Mucosa of descending colon (tissue), 3 donors: ENCODE data around the gene NUDT3. TPM values are rescaled to one million over a fixed set of nuclear protein-coding genes. Genes with fewer than 3 reads are reported as not detected.

Source experiments
- ATAC-seq: fragments of 200-7000 bp; cut with Tn5 transposase; one replicate; pipeline ENCODE4 v1.9.1; 2020; ENCODE audit warnings: mild to moderate bottlenecking, moderate library complexity
- DNase-seq, 3 donors: peaks; one replicate each; pipeline ENCODE4 v3.0.0-alpha.2; 2020
- H3K36me3 ChIP-seq: fragments of 200-600 bp; one replicate; pipeline ENCODE4 v1.8.0; 2021; ENCODE audit warnings: low read depth, mild to moderate bottlenecking
- H3K4me1 ChIP-seq: fragments of 200-600 bp; one replicate; pipeline ENCODE4 v1.8.0; 2021; ENCODE audit warnings: low read depth, mild to moderate bottlenecking
- H3K4me3 ChIP-seq: fragments of 200-600 bp; one replicate; pipeline ENCODE4 v1.8.0; 2021; ENCODE audit warnings: mild to moderate bottlenecking
- H3K9me3 ChIP-seq: fragments of 200-600 bp; one replicate; pipeline ENCODE4 v1.8.0; 2021; ENCODE audit warnings: mild to moderate bottlenecking
- CTCF ChIP-seq: fragments of 200-600 bp; IDR thresholded peaks from one replicate; pipeline ENCODE4 v1.8.0; 2022; ENCODE audit warnings: antibody characterized with exemption, mild to moderate bottlenecking
- intact Hi-C, 2 donors: fragments of 100-400 bp; cut with DNase I in 1 of 2; cut with micrococcal nuclease in 1 of 2; formaldehyde crosslinking; loops; one replicate each; pipeline versions ENCODE4 v1.11.0 to v1.11.1; 2022; cut with DNase I, micrococcal nuclease
- total RNA-seq, 3 donors: library from RNA; stranded (reverse); fragmentation: NEBNext Ultra II Directional in 2 of 3; extraction: Animal tissue kit (Norgen Biotek cat#: 25700) in 2 of 3; gene quantifications; one replicate each; pipeline versions ENCODE4 v1.2.1 to v1.2.4, GENCODE V29; 2021 to 2023
- donor health status: DM: no; HTN: no; CAD: no; lungs with moderate emphysema.
- donor health status: DM: no; HTN: no; CAD: no.
- donor health status: DM: no; HTN: yes; CAD: no.

The NUDT3 gene
- total RNA-seq, 3 donors from 2014 or later: 19.1 to 48.7 (median 26.7) TPM

- no peak for DNase-seq
- peaks cover 15% of the 10 kb centered on the region for H3K4me1 ChIP-seq
- intact Hi-C loops: no loop called here
- H3K36me3 ChIP-seq: no peaks in the 10 kb centered on the region
- TF ChIP-seq CTCF: no peak
- ATAC-seq: peak; percentile 89
- no peak overlapping the region for H3K4me3 ChIP-seq
- no peaks in the 10 kb centered on the region for H3K9me3 ChIP-seq
Measured at GRCh38 chr6:34386316-34387137, 5.9 kb downstream of the NUDT3 start.

GRCh38 chr6:34385793-34386195 is 6.7 kb downstream of the NUDT3 start:
- no peak for DNase-seq
- TF ChIP-seq CTCF: no peak
- intact Hi-C loops: no loop called here
- H3K36me3 ChIP-seq: no peaks in the 10 kb centered on the region
- no peak for ATAC-seq
- peaks cover 9% of the 10 kb centered on the region for H3K4me1 ChIP-seq
- no peaks in the 10 kb centered on the region for H3K9me3 ChIP-seq
- no peak overlapping the region for H3K4me3 ChIP-seq

GRCh38 chr6:34384321-34385153 is 7.9 kb downstream of the NUDT3 start:
- ATAC-seq (no peak), DNase-seq (no peak)
- H3K36me3 ChIP-seq: no peaks in the 10 kb centered on the region
- H3K4me1 ChIP-seq: peaks cover 8% of the 10 kb centered on the region
- no peak for TF ChIP-seq CTCF
- intact Hi-C loops: no loop called here
- no peak overlapping the region for H3K4me3 ChIP-seq
- H3K9me3 ChIP-seq: no peaks in the 10 kb centered on the region

- Histone ChIP-seq H3K4me3 (no peak overlapping the region), H3K36me3 (no peaks in the 10 kb centered on the region), H3K9me3 (no peaks in the 10 kb centered on the region), H3K4me1 (peaks cover 8% of the 10 kb centered on the region)
- intact Hi-C loops: no loop called here
- ATAC-seq: no peak
- TF ChIP-seq CTCF: no peak
- no peak for DNase-seq
Measured at GRCh38 chr6:34383656-34384320, 8.7 kb downstream of the NUDT3 start.

GRCh38 chr6:34383161-34383631 is 9.3 kb downstream of the NUDT3 start:
- Histone ChIP-seq H3K4me3 (no peak overlapping the region), H3K4me1 (peaks cover 8% of the 10 kb centered on the region), H3K36me3 (no peaks in the 10 kb centered on the region), H3K9me3 (no peaks in the 10 kb centered on the region)
- no peak for TF ChIP-seq CTCF
- ATAC-seq (peak; percentile 48), DNase-seq (peak in 1 of 3 donors; percentile 12)
- intact Hi-C loops: no loop called here
